HEK293 (cell line): ENCODE data around the gene TSPAN9.

Source experiments
- CTCF ChIA-PET: fragments of 350-600 bp; formaldehyde crosslinking; extraction: SDS; loops from one replicate; lab custom pipeline; 2021; ENCODE audit warnings: antibody characterized with exemption; lab: Yijun Ruan, JAX
- POLR2A ChIA-PET: fragments of 300-600 bp; formaldehyde crosslinking; extraction: SDS; loops from one replicate; lab custom pipeline; 2020; ENCODE audit warnings: antibody characterized with exemption, inconsistent platforms; lab: Yijun Ruan, JAX
- H3K27ac ChIP-seq: fragments of 200-500 bp; sonication (Bioruptor generic); 2 replicates; pipeline ENCODE4 v1.5.1; 2014; ENCODE audit warnings: low read depth, low read length, control low read depth, inconsistent platforms; ENCODE audit errors: extremely low read depth
- H3K36me3 ChIP-seq, 2 experiments: fragments of 200-500 bp in 1 of 2; sonication (Bioruptor generic) in 1 of 2; 1 replicate in 1 of 2; 2 replicates in 1 of 2; pipeline ENCODE4 v1.5.1; 2014 to 2017; ENCODE audit warnings: inconsistent platforms in 2 of 2, low read length in 2 of 2; ENCODE audit not compliant: control insufficient read depth in 2 of 2, insufficient read depth in 1 of 2
- H3K4me1 ChIP-seq: fragments of 200-500 bp; sonication (Bioruptor generic); 2 replicates; pipeline ENCODE4 v1.5.1; 2014; ENCODE audit warnings: mild to moderate bottlenecking, low read length, inconsistent platforms; ENCODE audit not compliant: control insufficient read depth, insufficient read depth
- H3K4me3 ChIP-seq: 2 replicates; pipeline ENCODE4 v1.5.1; 2011; ENCODE audit warnings: low read depth, mild to moderate bottlenecking, control low read depth, low read length, moderate library complexity
- H3K9me3 ChIP-seq: fragments of 200-500 bp; sonication (Bioruptor generic); 2 replicates; pipeline ENCODE4 v1.5.1; 2014; ENCODE audit warnings: low read depth, low read length, inconsistent platforms; ENCODE audit not compliant: control insufficient read depth, insufficient read depth
- GFI1B ChIP-seq: fragments of 450-650 bp; formaldehyde crosslinking; IDR thresholded peaks from 2 replicates; pipeline ENCODE4 v1.5.1; 2016; ENCODE audit warnings: missing biosample characterization, missing genetic modification characterization
- PATZ1 ChIP-seq: fragments of 450-650 bp; formaldehyde crosslinking; IDR thresholded peaks from 2 replicates; pipeline ENCODE4 v1.5.1; 2016; ENCODE audit warnings: missing biosample characterization, missing genetic modification characterization
- PBX3 ChIP-seq: sonication (generic); formaldehyde crosslinking; IDR thresholded peaks from 2 replicates; pipeline ENCODE4 v1.8.1; 2022; ENCODE audit warnings: mild to moderate bottlenecking, moderate library complexity, missing genetic modification reagents
- REST ChIP-seq: fragments of 450-650 bp; formaldehyde crosslinking; IDR thresholded peaks from 2 replicates; pipeline ENCODE4 v1.5.1; 2016; ENCODE audit warnings: missing biosample characterization, missing genetic modification characterization
- SETDB1 ChIP-seq: IDR thresholded peaks from one replicate; pipeline ENCODE4 v1.6.1; 2017; ENCODE audit warnings: mild to moderate bottlenecking, low read length, moderate library complexity, mixed read lengths; ENCODE audit not compliant: insufficient read length
- ZBTB48 ChIP-seq: fragments of 450-650 bp; formaldehyde crosslinking; IDR thresholded peaks from 2 replicates; pipeline ENCODE4 v1.5.1; 2016; ENCODE audit warnings: missing biosample characterization, missing genetic modification characterization
- ZNF114 ChIP-seq: fragments of 450-650 bp; formaldehyde crosslinking; IDR thresholded peaks from 2 replicates; pipeline ENCODE4 v1.5.0; 2017; ENCODE audit warnings: missing biosample characterization, missing genetic modification characterization
- ZNF148 ChIP-seq: fragments of 450-650 bp; formaldehyde crosslinking; IDR thresholded peaks from 2 replicates; pipeline ENCODE4 v1.5.0; 2017; ENCODE audit warnings: missing biosample characterization, missing genetic modification characterization, borderline replicate concordance
- ZNF174 ChIP-seq: fragments of 450-650 bp; formaldehyde crosslinking; IDR thresholded peaks from 2 replicates; pipeline ENCODE4 v1.5.0; 2017; ENCODE audit warnings: missing biosample characterization, mild to moderate bottlenecking, missing genetic modification characterization
- ZNF266 ChIP-seq: fragments of 450-650 bp; formaldehyde crosslinking; IDR thresholded peaks from 2 replicates; pipeline ENCODE4 v1.5.1; 2016; ENCODE audit warnings: missing biosample characterization, missing genetic modification characterization, low read depth
- ZNF335 ChIP-seq: fragments of 450-650 bp; formaldehyde crosslinking; conservative IDR thresholded peaks from 2 replicates; pipeline ENCODE4 v1.5.1; 2016; ENCODE audit warnings: missing biosample characterization, missing genetic modification characterization
- ZNF350 ChIP-seq: fragments of 450-650 bp; formaldehyde crosslinking; IDR thresholded peaks from 2 replicates; pipeline ENCODE4 v1.5.0; 2017; ENCODE audit warnings: missing biosample characterization, mild to moderate bottlenecking, missing genetic modification characterization
- ZNF394 ChIP-seq: fragments of 450-650 bp; formaldehyde crosslinking; IDR thresholded peaks from 2 replicates; pipeline ENCODE4 v1.5.1; 2016; ENCODE audit warnings: missing biosample characterization, missing genetic modification characterization, mild to moderate bottlenecking, moderate library complexity, borderline replicate concordance
- ZNF548 ChIP-seq: fragments of 450-650 bp; formaldehyde crosslinking; IDR thresholded peaks from 2 replicates; pipeline ENCODE4 v1.5.1; 2016; ENCODE audit warnings: missing biosample characterization, missing genetic modification characterization
- ZNF558 ChIP-seq: fragments of 450-650 bp; formaldehyde crosslinking; IDR thresholded peaks from 2 replicates; pipeline ENCODE4 v1.5.1; 2016; ENCODE audit warnings: missing biosample characterization, missing genetic modification characterization
- ZNF585B ChIP-seq: fragments of 450-650 bp; formaldehyde crosslinking; IDR thresholded peaks from 2 replicates; pipeline ENCODE4 v1.5.1; 2016; ENCODE audit warnings: missing biosample characterization, missing genetic modification characterization
- ZNF623 ChIP-seq: fragments of 450-650 bp; formaldehyde crosslinking; IDR thresholded peaks from 2 replicates; pipeline ENCODE4 v1.5.1; 2016; ENCODE audit warnings: missing biosample characterization, missing genetic modification characterization
- ZNF701 ChIP-seq: fragments of 450-650 bp; formaldehyde crosslinking; IDR thresholded peaks from 2 replicates; pipeline ENCODE4 v1.5.1; 2016; ENCODE audit warnings: missing biosample characterization, missing genetic modification characterization

The TSPAN9 gene

GRCh38 chr12:3201339-3202051 is 124.3 kb downstream of the TSPAN9 start (continued):
- TF ChIP-seq REST (tag by site-specific recombination) (no peak), ZNF623 (tag by site-specific recombination) (no peak), ZNF558 (tag by site-specific recombination) (no peak), ZNF266 (tag by site-specific recombination) (no peak), ZNF585B (tag by site-specific recombination) (no peak), SETDB1 (no peak), PATZ1 (tag by site-specific recombination) (no peak), PBX3 (CRISPR knock-in tag) (no peak)

GRCh38 chr12:3202096-3202495 is 124.9 kb downstream of the TSPAN9 start:
- ChIA-PET CTCF (interaction anchor here (0.7 to 2.9 kb wide), 22 partner anchors 13 to 136 kb away, joined by 3 to 36 read pairs (median 6); no protein-coding TSS in a partner anchor), POLR2A (no interaction called here)
- H3K27ac ChIP-seq: no peak overlapping the region
- TF ChIP-seq ZNF148 (tag by site-specific recombination): no peak
- no peak for TF ChIP-seq ZNF394 (tag by site-specific recombination)
- no peaks in the 10 kb centered on the region for H3K9me3 ChIP-seq
- H3K36me3 ChIP-seq: no peaks in the 10 kb centered on the region
- H3K4me3 ChIP-seq: no peak overlapping the region
- no peaks in the 10 kb centered on the region; the same call in 1 of the 2 replicates for H3K4me1 ChIP-seq

- Histone ChIP-seq H3K27ac (no peak overlapping the region), H3K4me1 (no peaks in the 10 kb centered on the region; the same call in 1 of the 2 replicates), H3K9me3 (no peaks in the 10 kb centered on the region), H3K36me3 (no peaks in the 10 kb centered on the region), H3K4me3 (no peak overlapping the region)
- POLR2A ChIA-PET: no interaction called here
- CTCF ChIA-PET: interaction anchor here (0.5 to 2.9 kb wide), 48 partner anchors 9 to 1465 kb away, joined by 3 to 36 read pairs (median 5); partner anchors contain the start of gene TULP3
- no peak for TF ChIP-seq ZNF623 (tag by site-specific recombination)
- TF ChIP-seq ZNF350: no peak
- no peak for TF ChIP-seq ZBTB48 (tag by site-specific recombination)
- TF ChIP-seq GFI1B: no peak
- no peak for TF ChIP-seq ZNF701
- TF ChIP-seq ZNF148 (tag by site-specific recombination): no peak
- no peak for TF ChIP-seq ZNF174 (tag by site-specific recombination)
- no peak for TF ChIP-seq ZNF335 (tag by site-specific recombination)
- TF ChIP-seq ZNF114 (tag by site-specific recombination): no peak
- TF ChIP-seq ZNF548 (tag by site-specific recombination): no peak
These were observed 125.7 kb downstream of the TSPAN9 start for GRCh38 chr12:3202734-3203446.
